ENCODE measurements around the gene PFKL. TPM values are rescaled to one million over a fixed set of nuclear protein-coding genes. Genes with fewer than 3 reads are reported as not detected.
A peak's percentile ranks its signal among the peaks of the same experiment; 100 is the strongest.

The PFKL gene
- total and polyA plus RNA-seq, 2 of the 8 experiments (the other 6 are each of a cell fraction or from before 2014, with no cell fraction given) = 80.2 to 82.3 TPM

DNA sequence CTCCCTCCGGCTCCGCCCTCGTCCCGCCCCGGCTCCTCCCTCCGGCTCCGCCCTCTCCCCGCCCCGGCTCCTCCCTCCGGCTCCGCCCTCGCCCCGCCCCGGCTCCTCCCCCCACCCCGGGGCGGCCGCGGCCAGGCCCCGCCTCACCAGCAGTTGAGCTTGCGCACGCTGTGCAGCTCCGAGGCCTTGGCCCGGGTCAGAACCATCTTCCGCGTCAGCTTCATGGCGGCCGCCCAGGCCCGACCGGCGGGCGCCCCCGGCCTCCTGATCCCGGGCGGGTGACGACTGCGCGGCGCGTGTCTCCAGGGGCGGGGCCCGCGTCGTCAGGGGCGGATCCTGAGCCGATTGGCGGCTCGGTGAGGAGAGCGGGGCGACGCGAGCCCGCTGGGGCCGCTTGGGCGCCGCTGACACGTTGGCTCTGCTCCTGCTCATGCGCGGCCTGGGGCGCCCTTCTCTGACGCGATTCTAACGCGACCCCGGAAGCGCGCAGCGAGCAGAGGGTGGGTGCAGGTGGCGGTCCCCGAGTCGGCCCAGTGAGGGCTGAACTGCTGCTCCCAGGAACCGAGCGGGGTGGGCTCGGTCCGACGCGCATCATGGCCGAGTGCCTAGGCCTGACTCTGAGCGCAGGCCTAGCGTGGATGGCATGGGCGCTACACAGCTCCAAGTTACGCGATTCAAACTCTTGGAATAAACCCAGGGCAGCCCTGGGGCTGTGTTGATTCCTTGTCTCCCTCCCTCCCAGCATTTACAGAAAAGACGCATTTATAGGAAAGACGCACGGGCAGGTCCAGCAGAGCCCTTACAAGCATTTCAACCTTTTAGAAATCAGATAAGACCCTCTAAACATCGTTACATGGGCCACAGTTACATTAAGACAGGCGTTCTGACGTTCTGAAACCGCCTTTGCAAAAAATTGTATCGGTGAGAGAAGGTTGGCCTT is 39.4 kb downstream of the PFKL start, which contains the start of gene CFAP410 (continued):
- TF ChIP-seq YY1 (IDR thresholded peaks at IDR 0.05; ENCODE audit: low read depth, low read length) (peak; percentile 55; the same call in 1 of the 2 replicates), SUZ12 (IDR thresholded peaks at IDR 0.05; ENCODE audit: low read length) (no peak), JUND (IDR thresholded peaks at IDR 0.05; ENCODE audit: low read length) (no peak), KDM5A (IDR thresholded peaks at IDR 0.05; ENCODE audit: low read length) (peak; percentile 87), RFX5 (IDR thresholded peaks at IDR 0.05; ENCODE audit: borderline replicate concordance, low read depth, low read length) (no peak), CEBPB (IDR thresholded peaks at IDR 0.05; ENCODE audit: low read depth, low read length) (no peak), GABPA (IDR thresholded peaks at IDR 0.05; ENCODE audit: borderline replicate concordance, insufficient read depth, low read length) (no peak), POLR2AphosphoS5 (IDR thresholded peaks at IDR 0.05; ENCODE audit: low read depth, low read length) (peak; percentile 86), CHD2 (IDR thresholded peaks at IDR 0.05; ENCODE audit: low read length) (no peak; the same call in 1 of the 2 replicates), TAF1 (IDR thresholded peaks at IDR 0.05; ENCODE audit: low read depth, low read length) (peak; percentile 85), SP2 (IDR thresholded peaks at IDR 0.05; ENCODE audit: low read length) (no peak), SIX5 (IDR thresholded peaks at IDR 0.05; ENCODE audit: low read depth, low read length) (peak; percentile 13; the same call in 1 of the 2 replicates), SP1 (IDR thresholded peaks at IDR 0.05; ENCODE audit: low read depth, low read length) (no peak), SAP30 (IDR thresholded peaks at IDR 0.05; ENCODE audit: insufficient read depth, insufficient replicate concordance, low read length) (peak; percentile 83), GTF2F1 (IDR thresholded peaks at IDR 0.05; ENCODE audit: borderline replicate concordance, low read depth, low read length) (peak; percentile 49; the same call in 1 of the 2 replicates), SP4 (IDR thresholded peaks at IDR 0.05; ENCODE audit: low read length) (peak; percentile 90), ATF3 (IDR thresholded peaks at IDR 0.05; ENCODE audit: insufficient read depth, low read depth, low read length) (peak; percentile 98), KDM1A (IDR thresholded peaks at IDR 0.05; ENCODE audit: borderline replicate concordance, low read length) (no peak), FOSL1 (IDR thresholded peaks at IDR 0.05; ENCODE audit: insufficient read depth, low read depth, low read length) (no peak), RNF2 (IDR thresholded peaks at IDR 0.05; ENCODE audit: borderline replicate concordance, low read depth, low read length, missing control alignments, poor library complexity, severe bottlenecking) (no peak), NRF1 (IDR thresholded peaks at IDR 0.05; ENCODE audit: low read depth, low read length) (peak; percentile 75), BCL11A (IDR thresholded peaks at IDR 0.05; ENCODE audit: low read depth in 2 of 2, low read length in 2 of 2) (no peak), JUN (IDR thresholded peaks at IDR 0.05; ENCODE audit: low read depth, low read length) (no peak)
- TF ChIP-seq, protein P1, sequence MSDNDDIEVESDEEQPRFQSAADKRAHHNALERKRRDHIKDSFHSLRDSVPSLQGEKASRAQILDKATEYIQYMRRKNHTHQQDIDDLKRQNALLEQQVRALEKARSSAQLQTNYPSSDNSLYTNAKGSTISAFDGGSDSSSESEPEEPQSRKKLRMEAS (IDR thresholded peaks at IDR 0.05) = peak; percentile 86

All from H1 (cell line).